RPMI7951 (cell line): Measurements from ENCODE around the gene OR10V1. TPM values are rescaled to one million over a fixed set of nuclear protein-coding genes. Genes with fewer than 3 reads are reported as not detected.
A peak's percentile ranks its signal among the peaks of the same experiment; 100 is the strongest.

Experiments
- DNase-seq: peaks from one replicate; pipeline ENCODE4 v3.0.0-alpha.2; 2012; ENCODE audit warnings: low read depth
- total RNA-seq: library from RNA; depleted of rRNA; stranded (reverse); fragments of >200 nt; shearing (Covaris generic); gene quantifications from 2 replicates; pipeline ENCODE4 v1.2.3, GENCODE V29; 2014; rRNA removed

Gene OR10V1
- total RNA-seq, 1 experiment from 2014 or later: not detected

DNA sequence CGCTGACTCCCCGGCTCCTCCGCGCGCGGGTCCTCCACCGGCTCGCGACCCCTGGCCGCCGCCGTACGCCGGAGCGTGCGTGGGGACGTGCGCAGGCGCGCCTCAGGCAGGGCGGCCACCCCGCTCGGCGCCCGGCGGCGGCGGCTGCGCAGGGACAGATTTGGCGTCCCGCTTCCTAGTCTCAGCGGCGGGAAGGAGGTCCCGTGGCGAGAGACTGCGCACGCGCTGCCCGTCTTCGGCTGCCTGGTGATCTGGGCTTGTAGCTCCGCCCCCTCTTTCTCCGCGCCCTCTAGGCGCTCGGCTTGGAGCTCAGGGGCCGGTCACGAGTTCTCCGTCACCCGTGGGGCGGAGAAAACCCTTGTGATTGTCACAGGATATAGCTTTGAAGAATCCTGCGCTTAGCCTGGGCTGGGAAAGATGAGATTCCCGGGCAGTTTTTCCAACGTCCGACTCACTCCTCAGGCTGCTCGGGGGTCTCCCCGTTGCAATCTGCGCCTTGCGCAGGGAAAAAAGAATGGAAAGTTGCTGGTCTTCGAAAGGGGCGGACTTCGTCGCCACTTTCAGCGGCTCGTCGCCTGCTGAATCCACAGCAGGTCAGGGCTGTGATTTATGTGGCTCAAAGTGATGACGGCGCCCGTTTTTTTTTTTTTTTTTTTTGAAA is 44.6 kb downstream of the OR10V1 start, which contains the start of gene PATL1:
Gene PATL1 (minus strand): TSS at position 88 of the 661 bp plus-strand sequence. CDS start 142 bp downstream, outside the sequence.
- peak; percentile 98 for DNase-seq

DNA sequence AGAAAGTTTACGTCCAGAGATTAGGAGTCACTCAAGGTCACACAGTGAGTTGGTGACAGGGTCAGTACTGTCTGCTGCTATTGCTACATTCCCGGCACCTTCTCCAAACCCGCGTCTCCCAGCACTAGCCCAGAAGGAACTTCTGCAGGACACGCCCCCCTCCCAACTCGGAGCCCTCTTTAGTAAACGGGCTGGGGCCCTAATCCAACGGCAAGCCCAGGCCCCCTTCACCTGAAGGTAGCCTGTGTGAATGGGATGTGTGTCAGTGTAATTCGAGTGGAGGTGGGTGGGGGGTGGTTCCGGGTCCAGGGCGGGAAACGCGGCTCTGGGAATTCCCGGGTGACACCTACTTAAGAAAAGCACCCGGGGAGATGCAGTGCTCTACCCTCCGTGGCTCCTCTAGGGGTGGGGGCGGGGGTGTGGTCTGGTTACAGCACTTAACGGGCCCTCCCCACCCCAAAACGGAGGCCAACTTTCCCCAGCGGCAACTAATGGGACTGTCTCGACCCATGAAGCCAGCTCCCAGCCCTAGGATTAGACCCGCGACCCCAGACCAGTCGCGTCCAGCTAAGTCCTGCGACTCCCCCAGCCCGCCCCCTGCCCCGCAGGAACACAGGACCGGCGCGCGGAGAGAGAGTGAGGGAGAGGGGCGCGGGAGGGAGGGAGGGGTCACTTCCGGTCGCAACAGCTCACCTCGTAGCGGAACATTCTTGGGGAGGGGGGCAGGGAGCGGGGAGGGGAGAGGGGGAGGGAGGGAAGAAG is 45.3 kb downstream of the OR10V1 start:
- peak; percentile 60 for DNase-seq

DNA sequence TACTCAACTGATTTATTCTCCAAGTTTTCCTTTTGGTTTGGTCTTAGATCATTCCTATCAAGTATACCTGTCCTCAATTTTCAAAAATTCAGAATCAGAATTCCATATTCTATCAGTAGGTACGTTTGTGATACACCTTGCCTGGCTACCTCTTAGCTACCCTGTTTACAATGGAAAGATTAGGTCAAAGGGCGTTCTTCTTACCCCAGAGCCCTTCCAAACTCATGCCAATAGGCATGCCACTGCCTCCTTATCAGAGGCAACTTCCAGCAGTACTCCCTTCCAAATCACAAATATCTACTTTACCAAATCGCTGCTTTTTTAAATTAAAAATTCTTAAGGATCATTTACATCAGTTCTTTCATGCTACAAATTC is 45.8 kb downstream of the OR10V1 start:
- no peak for DNase-seq

DNA sequence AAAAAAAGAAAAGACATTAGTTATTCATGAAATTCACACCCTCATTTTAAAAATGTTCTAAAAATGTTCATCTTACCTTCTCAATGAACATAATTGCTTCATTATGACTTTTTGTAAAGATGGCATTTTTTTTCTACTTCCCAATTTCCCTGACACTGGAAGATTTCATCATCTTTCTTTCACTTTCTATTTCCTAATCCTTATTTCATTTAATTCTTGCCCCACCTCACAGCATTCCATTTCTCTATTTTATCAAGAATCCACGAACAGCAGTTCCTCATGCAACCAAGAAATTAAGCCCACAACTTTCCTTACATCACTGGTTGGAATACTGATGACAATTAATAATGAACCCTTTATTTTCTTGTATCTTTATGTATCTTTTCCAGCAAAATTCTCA is 46.7 kb downstream of the OR10V1 start:
- DNase-seq: peak; percentile 11

Other genes with a start within 250 kb of the OR10V1 start
- not detected in 2 replicates for gene OR4D10, start 240.5 kb downstream of the OR10V1 start, total RNA-seq
- not detected in 2 replicates for gene OR4D11, start 210.3 kb downstream of the OR10V1 start, total RNA-seq
- gene OR4D9, start 202.3 kb downstream of the OR10V1 start, total RNA-seq: not detected in 2 replicates
- 20.4 and 20.8 TPM in 2 replicates for gene OSBP, start 98.1 kb downstream of the OR10V1 start, total RNA-seq
- gene PATL1, start 44.8 kb downstream of the OR10V1 start, total RNA-seq: 23.9 and 39.5 TPM in 2 replicates
- gene STX3, start 41.5 kb upstream of the OR10V1 start, total RNA-seq: 23.9 and 32.0 TPM in 2 replicates
- gene MRPL16, start 96.9 kb upstream of the OR10V1 start, total RNA-seq: 60.8 and 76.6 TPM in 2 replicates
- not detected in 2 replicates for gene CBLIF, start 131.7 kb upstream of the OR10V1 start, total RNA-seq
- 0.29 TPM in 1 of 2 replicates, not detected in the other for gene TCN1, start 152.6 kb upstream of the OR10V1 start, total RNA-seq
- gene OOSP3, start 164.9 kb upstream of the OR10V1 start, total RNA-seq: not detected in 2 replicates
- gene OOSP1, start 224.6 kb upstream of the OR10V1 start, total RNA-seq: not detected in 2 replicates